Esophagus squamous epithelium (tissue), 5 donors: ENCODE results near the gene KCNMA1. TPM values are rescaled to one million over a fixed set of nuclear protein-coding genes. Genes with fewer than 3 reads are reported as not detected.

Source experiments
- DNase-seq: peaks from one replicate; lab custom pipeline; 2025; lab: John Stamatoyannopoulos, UW
- H3K27ac ChIP-seq, 4 donors: fragments of 200-600 bp; sonication (generic); one replicate each; pipeline ENCODE4 v1.5.1; 2016 to 2019; ENCODE audit warnings: mild to moderate bottlenecking in 1 of 4
- H3K27me3 ChIP-seq, 4 donors: fragments of 200-600 bp; sonication (generic); 1 replicate in 3 of 4; 2 replicates in 1 of 4; pipeline versions ENCODE4 v1.5.1 to v1.6.0; 2017 to 2021; ENCODE audit warnings: antibody characterized with exemption in 1 of 4
- H3K36me3 ChIP-seq, 3 donors: fragments of 200-600 bp; sonication (generic); one replicate each; pipeline ENCODE4 v1.5.1; 2016 to 2019
- H3K4me1 ChIP-seq, 3 donors: fragments of 200-600 bp; sonication (generic); one replicate each; pipeline ENCODE4 v1.5.1; 2017 to 2019
- H3K4me3 ChIP-seq, 4 donors: fragments of 200-600 bp; sonication (generic); 1 replicate in 3 of 4; 2 replicates in 1 of 4; pipeline ENCODE4 v1.5.1; 2016 to 2019; ENCODE audit warnings: mild to moderate bottlenecking in 2 of 4, moderate library complexity in 1 of 4
- H3K9me3 ChIP-seq, 3 donors: fragments of 200-600 bp; sonication (generic); one replicate each; pipeline ENCODE4 v1.5.1; 2016 to 2019
- CTCF ChIP-seq, 6 experiments: fragments of 450-650 bp in 4 of 6; fragments of 200-600 bp in 2 of 6; sonication (generic) in 2 of 6; IDR thresholded peaks; one replicate each; pipeline ENCODE4 v1.5.1; 2016 to 2019; ENCODE audit warnings: antibody characterized with exemption in 6 of 6, mild to moderate bottlenecking in 4 of 6, moderate library complexity in 4 of 6
- POLR2A ChIP-seq, 4 donors: fragments of 450-650 bp; IDR thresholded peaks; one replicate each; pipeline ENCODE4 v1.6.1; 2017; ENCODE audit warnings: antibody characterized with exemption in 4 of 4, mild to moderate bottlenecking in 4 of 4, moderate library complexity in 3 of 4
- WGBS, 2 donors: methylation state at CpG; one replicate each; pipeline ENCODE4 v1.1.5; 2018; 5-methylcytosine and 5-hydroxymethylcytosine counted together
- intact Hi-C: fragments of 100-400 bp; cut with DNase I; formaldehyde crosslinking; loops from one replicate; pipeline ENCODE4 v1.15.0; 2022
- total RNA-seq, 4 donors: library from RNA; depleted of rRNA; stranded (reverse); fragments of >200 nt; gene quantifications; one replicate each; pipeline ENCODE4 v1.1.0, GENCODE V29; 2016
- donor health status: DM: yes; HTN: yes; CAD: no.

Gene KCNMA1
- total RNA-seq, 4 donors from 2014 or later = 7.5 to 74.2 (median 18.0) TPM

- Histone ChIP-seq H3K27ac (peak overlapping the region in 2 of 4 donors; percentile 35 to 42), H3K4me3 (no peak overlapping the region), H3K27me3 (peaks cover 0 to 3% (median 0%) of the 10 kb centered on the region in 4 donors), H3K4me1 (peaks cover 4 to 55% (median 5%) of the 10 kb centered on the region in 3 donors), H3K9me3 (no peaks in the 10 kb centered on the region), H3K36me3 (no peaks in the 10 kb centered on the region)
- DNase-seq = no peak
- 43 to 44% methylated on average over 4 to 6 of the region's 6 CpGs for WGBS, 2 donors
- intact Hi-C loops = no loop called here
- no peak for TF ChIP-seq POLR2A (IDR thresholded peaks at IDR 0.05)
- TF ChIP-seq CTCF (IDR thresholded peaks at IDR 0.05) = no peak
These were observed 352.8 kb downstream of the KCNMA1 start for GRCh38 chr10:77284797-77285196.

DNA sequence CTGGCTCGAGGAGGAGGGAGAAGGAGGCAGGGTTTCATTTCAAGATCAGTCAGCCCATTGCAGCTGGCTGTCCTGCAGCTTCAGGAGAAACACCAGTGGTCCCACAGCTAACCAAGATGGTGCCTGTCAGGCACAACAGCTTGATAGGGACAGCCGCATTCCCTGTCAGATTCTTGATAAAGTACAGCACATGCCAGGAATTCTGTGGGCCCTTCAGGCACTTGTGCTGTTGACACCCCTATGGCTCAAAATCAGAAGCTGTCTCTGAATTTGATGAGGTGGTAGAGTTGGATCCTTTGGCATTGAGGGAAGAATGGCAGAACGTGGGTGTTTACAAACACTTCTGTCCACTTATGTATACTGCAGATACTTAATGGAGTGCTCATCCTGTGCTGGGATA, 354.3 kb downstream of the KCNMA1 start:
- Histone ChIP-seq H3K27me3 (peaks cover 0 to 3% (median 0%) of the 10 kb centered on the region in 4 donors), H3K9me3 (no peaks in the 10 kb centered on the region), H3K27ac (no peak overlapping the region), H3K4me1 (peaks cover 4 to 55% (median 5%) of the 10 kb centered on the region in 3 donors), H3K36me3 (no peaks in the 10 kb centered on the region), H3K4me3 (no peak overlapping the region)
- intact Hi-C loops = no loop called here
- DNase-seq = no peak
- 45% methylated on average over 3 of the region's 3 CpGs for WGBS, 2 donors
- TF ChIP-seq CTCF (IDR thresholded peaks at IDR 0.05) = no peak
- TF ChIP-seq POLR2A (IDR thresholded peaks at IDR 0.05) = no peak

- TF ChIP-seq POLR2A (IDR thresholded peaks at IDR 0.05) = no peak
- no peak for TF ChIP-seq CTCF (IDR thresholded peaks at IDR 0.05)
- Histone ChIP-seq H3K36me3 (no peaks in the 10 kb centered on the region), H3K9me3 (no peaks in the 10 kb centered on the region), H3K27ac (no peak overlapping the region), H3K4me3 (no peak overlapping the region), H3K27me3 (peaks cover 0 to 3% (median 0%) of the 10 kb centered on the region in 4 donors), H3K4me1 (peaks cover 3 to 48% (median 4%) of the 10 kb centered on the region in 3 donors)
- intact Hi-C loops = no loop called here
- DNase-seq = no peak
- 27 to 29% methylated on average over 2 of the region's 2 CpGs for WGBS, 2 donors
These were observed 355.4 kb downstream of the KCNMA1 start for GRCh38 chr10:77282163-77282562.

DNA sequence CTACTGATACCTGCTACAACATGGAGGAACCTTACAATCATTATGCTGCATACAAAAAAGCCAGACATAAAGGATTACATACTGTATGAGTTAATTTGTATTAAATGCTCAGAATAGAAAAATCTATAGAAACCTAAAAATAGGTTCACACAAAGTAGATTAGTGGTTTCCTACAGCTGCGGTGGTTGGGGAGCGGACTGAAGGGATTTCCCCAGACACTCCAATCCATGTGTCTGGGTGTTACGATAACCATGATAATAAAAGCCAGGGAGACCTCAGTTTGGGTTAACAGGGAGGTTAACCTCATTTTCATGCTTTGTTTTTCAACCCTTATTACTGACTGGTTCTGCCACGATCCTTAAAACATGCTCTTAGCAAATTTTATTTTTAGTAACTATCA, 355.9 kb downstream of the KCNMA1 start:
- no peak overlapping the region for H3K27ac ChIP-seq
- intact Hi-C loops = no loop called here
- no peaks in the 10 kb centered on the region for H3K9me3 ChIP-seq
- H3K4me1 ChIP-seq = peaks cover 0 to 43% (median 0%) of the 10 kb centered on the region in 3 donors
- H3K4me3 ChIP-seq = no peak overlapping the region
- 61 to 64% methylated on average over 4 of the region's 4 CpGs for WGBS, 2 donors
- TF ChIP-seq CTCF (IDR thresholded peaks at IDR 0.05) = no peak
- TF ChIP-seq POLR2A (IDR thresholded peaks at IDR 0.05) = no peak
- H3K36me3 ChIP-seq = no peaks in the 10 kb centered on the region
- peaks cover 0 to 3% (median 0%) of the 10 kb centered on the region in 4 donors for H3K27me3 ChIP-seq
- DNase-seq = no peak

DNA sequence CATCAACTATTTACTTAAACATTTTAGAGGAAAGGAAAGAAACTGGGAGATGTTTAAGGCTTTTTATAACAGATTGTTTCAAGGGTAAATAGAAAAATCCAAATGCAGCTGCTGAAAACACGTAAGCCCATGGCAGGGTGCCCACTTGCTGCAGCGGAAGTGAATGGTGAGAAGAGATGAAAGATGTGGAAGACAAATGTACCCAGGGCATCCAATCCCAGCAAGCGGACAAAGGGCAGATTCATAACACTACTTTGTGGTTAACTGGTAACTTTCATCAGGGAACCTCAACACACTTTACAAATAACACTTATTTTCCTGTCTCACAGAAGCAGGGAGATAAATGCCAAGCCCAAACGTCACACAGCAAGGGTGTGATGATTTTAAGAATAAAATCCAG, 358.4 kb downstream of the KCNMA1 start:
- 53 to 58% methylated on average over 4 of the region's 4 CpGs for WGBS, 2 donors
- DNase-seq = no peak
- intact Hi-C loops = no loop called here

More for the DNA sequence above, 358.4 kb downstream of the KCNMA1 start:
- no peak overlapping the region for H3K4me3 ChIP-seq
- H3K27ac ChIP-seq = no peak overlapping the region
- no peaks in the 10 kb centered on the region for H3K36me3 ChIP-seq
- H3K4me1 ChIP-seq = peaks cover 0 to 25% (median 0%) of the 10 kb centered on the region in 3 donors
- TF ChIP-seq POLR2A (IDR thresholded peaks at IDR 0.05) (no peak), CTCF (IDR thresholded peaks at IDR 0.05) (no peak)
- H3K27me3 ChIP-seq = peaks cover 0 to 6% (median 0%) of the 10 kb centered on the region in 4 donors
- no peaks in the 10 kb centered on the region for H3K9me3 ChIP-seq
